HPDE6-E6E7 (cell line): ENCODE measurements around the gene INTS11.
A peak's percentile ranks its signal among the peaks of the same experiment; 100 is the strongest.

Experiments
- DNase-seq: peaks from one replicate; pipeline ENCODE4 v3.0.0; 2011; ENCODE audit warnings: missing footprints; ENCODE audit errors: extremely low spot score

The INTS11 gene

GRCh38 chr1:1357871-1358432 is 33.5 kb upstream of the INTS11 start:
- no peak for DNase-seq

- no peak for DNase-seq
Observed at GRCh38 chr1:1356796-1357401, 32.4 kb upstream of the INTS11 start.

- DNase-seq: no peak
Observed at GRCh38 chr1:1356166-1356795, 31.8 kb upstream of the INTS11 start.

GRCh38 chr1:1355416-1355815 is 31.0 kb upstream of the INTS11 start:
- DNase-seq: no peak

- no peak for DNase-seq
Observed at GRCh38 chr1:1354271-1355247, 30.1 kb upstream of the INTS11 start.

- no peak for DNase-seq
Observed at GRCh38 chr1:1353389-1354151, 29.1 kb upstream of the INTS11 start.

GRCh38 chr1:1352786-1353388 is 28.4 kb upstream of the INTS11 start:
- no peak for DNase-seq

GRCh38 chr1:1351511-1352427 is 27.3 kb upstream of the INTS11 start:
- DNase-seq: no peak

GRCh38 chr1:1349256-1350012 is 25.0 kb upstream of the INTS11 start, which contains the start of gene DVL1:
Gene DVL1 (minus strand): TSS chr1:1349418. CDS start chr1:1349065, 353 bp downstream.
- DNase-seq: no peak

GRCh38 chr1:1348420-1349255 is 24.2 kb upstream of the INTS11 start:
- DNase-seq: no peak

GRCh38 chr1:1347663-1348419 is 23.4 kb upstream of the INTS11 start:
- no peak for DNase-seq

- no peak for DNase-seq
Observed at GRCh38 chr1:1347026-1347595, 22.7 kb upstream of the INTS11 start.

- DNase-seq: no peak
Observed at GRCh38 chr1:1346501-1346890, 22.0 kb upstream of the INTS11 start.

GRCh38 chr1:1345860-1346500 is 21.5 kb upstream of the INTS11 start:
- DNase-seq: no peak

- DNase-seq: no peak
Observed at GRCh38 chr1:1345384-1345783, 20.9 kb upstream of the INTS11 start.

GRCh38 chr1:1344655-1345361 is 20.3 kb upstream of the INTS11 start:
- peak; percentile 99 for DNase-seq
